Keratinocyte (primary cell): ENCODE measurements around the gene DMBX1.

Source experiments
- EZH2 ChIP-seq: IDR thresholded peaks from one replicate; pipeline ENCODE4 v1.6.1; 2012; ENCODE audit warnings: inconsistent platforms, mild to moderate bottlenecking, low read length, moderate library complexity
- TF ChIP-seq, protein P1 (sequence below), 3 experiments: IDR thresholded peaks in 1 of 3; conservative IDR thresholded peaks in 1 of 3; optimal IDR thresholded peaks in 1 of 3; 2 replicates in 2 of 3; 3 replicates in 1 of 3; pipeline versions ENCODE3 to v1.5.1; 2011; ENCODE audit warnings: low read length in 3 of 3, mild to moderate bottlenecking in 3 of 3, moderate library complexity in 2 of 3, control low read depth in 1 of 3, inconsistent platforms in 1 of 3; ENCODE audit not compliant: insufficient read depth in 2 of 3; ENCODE audit errors: extremely low read depth in 1 of 3

DNA sequence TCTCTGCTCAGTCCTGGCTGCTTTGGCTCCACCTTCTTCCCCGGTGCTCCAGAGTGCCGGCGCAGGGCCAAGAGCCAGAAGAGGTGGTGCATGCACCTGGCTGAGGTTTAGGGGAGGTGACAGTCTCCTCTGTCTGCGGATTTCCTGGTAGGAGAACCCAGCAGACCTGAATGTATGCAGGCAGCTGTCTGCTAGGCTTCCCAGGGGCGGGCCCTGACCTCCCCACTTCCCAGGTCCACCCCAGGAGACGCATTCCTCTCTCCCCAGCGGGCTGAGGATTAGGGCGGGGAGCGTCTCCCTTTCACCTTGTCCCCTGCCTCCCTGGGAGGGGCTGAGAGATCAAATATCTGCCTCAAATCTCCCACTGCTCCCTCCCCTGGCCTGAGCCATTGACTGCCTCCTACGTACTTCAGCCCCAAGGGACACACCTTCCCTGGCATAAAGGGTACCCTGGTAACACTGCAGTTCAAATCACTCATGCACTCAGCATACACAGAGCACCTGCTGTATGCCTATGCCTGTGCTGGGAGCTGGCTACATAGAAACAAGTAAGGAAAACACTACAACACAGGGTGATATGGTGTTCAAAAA lies 27.5 kb downstream of the DMBX1 start:
- TF ChIP-seq EZH2 = no peak
- TF ChIP-seq, protein P1, sequence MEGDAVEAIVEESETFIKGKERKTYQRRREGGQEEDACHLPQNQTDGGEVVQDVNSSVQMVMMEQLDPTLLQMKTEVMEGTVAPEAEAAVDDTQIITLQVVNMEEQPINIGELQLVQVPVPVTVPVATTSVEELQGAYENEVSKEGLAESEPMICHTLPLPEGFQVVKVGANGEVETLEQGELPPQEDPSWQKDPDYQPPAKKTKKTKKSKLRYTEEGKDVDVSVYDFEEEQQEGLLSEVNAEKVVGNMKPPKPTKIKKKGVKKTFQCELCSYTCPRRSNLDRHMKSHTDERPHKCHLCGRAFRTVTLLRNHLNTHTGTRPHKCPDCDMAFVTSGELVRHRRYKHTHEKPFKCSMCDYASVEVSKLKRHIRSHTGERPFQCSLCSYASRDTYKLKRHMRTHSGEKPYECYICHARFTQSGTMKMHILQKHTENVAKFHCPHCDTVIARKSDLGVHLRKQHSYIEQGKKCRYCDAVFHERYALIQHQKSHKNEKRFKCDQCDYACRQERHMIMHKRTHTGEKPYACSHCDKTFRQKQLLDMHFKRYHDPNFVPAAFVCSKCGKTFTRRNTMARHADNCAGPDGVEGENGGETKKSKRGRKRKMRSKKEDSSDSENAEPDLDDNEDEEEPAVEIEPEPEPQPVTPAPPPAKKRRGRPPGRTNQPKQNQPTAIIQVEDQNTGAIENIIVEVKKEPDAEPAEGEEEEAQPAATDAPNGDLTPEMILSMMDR (optimal IDR thresholded peaks at IDR 0.05 in 1 of 3, IDR thresholded peaks at IDR 0.05 in 1 of 3, conservative IDR thresholded peaks at IDR 0.05 in 1 of 3; ENCODE audit: extremely low read depth in 1 of 3, insufficient read depth in 2 of 3, low read length in 3 of 3) = no peak
